Neutrophil (primary cell): ENCODE data around the gene ITGAX.

ENCODE experiments used
- H3K27ac ChIP-seq: fragments of 200-600 bp; sonication (generic); 2 replicates; pipeline ENCODE4 v1.5.1; 2016; ENCODE audit warnings: mild to moderate bottlenecking, moderate library complexity
- H3K27me3 ChIP-seq: fragments of 200-600 bp; sonication (generic); 2 replicates; pipeline ENCODE4 v1.6.0; 2016; ENCODE audit warnings: mild to moderate bottlenecking
- H3K36me3 ChIP-seq: fragments of 200-600 bp; sonication (generic); 2 replicates; pipeline ENCODE4 v1.5.1; 2017
- H3K4me1 ChIP-seq, 2 experiments: fragments of 200-600 bp in 1 of 2; sonication (generic) in 1 of 2; 1 replicate in 1 of 2; 2 replicates in 1 of 2; pipeline versions ENCODE4 v1.5.1 to v1.6.1; 2013 to 2016; ENCODE audit warnings: low read depth in 1 of 2, low read length in 1 of 2, mild to moderate bottlenecking in 1 of 2, moderate library complexity in 1 of 2; ENCODE audit not compliant: control insufficient read depth in 1 of 2, insufficient read depth in 1 of 2
- H3K4me3 ChIP-seq, 2 experiments: fragments of 200-600 bp in 1 of 2; sonication (generic) in 1 of 2; 1 replicate in 1 of 2; 2 replicates in 1 of 2; pipeline ENCODE4 v1.5.1; 2013 to 2016; ENCODE audit warnings: low read depth in 1 of 2, low read length in 1 of 2, mild to moderate bottlenecking in 1 of 2, moderate library complexity in 1 of 2
- H3K9me3 ChIP-seq: fragments of 200-600 bp; sonication (generic); 2 replicates; pipeline ENCODE4 v1.5.1; 2016
- TF ChIP-seq, protein P1 (sequence below): fragments of 200-600 bp; sonication (generic); IDR thresholded peaks from 2 replicates; pipeline ENCODE4 v1.5.1; 2016; ENCODE audit warnings: antibody characterized with exemption

Gene ITGAX

DNA sequence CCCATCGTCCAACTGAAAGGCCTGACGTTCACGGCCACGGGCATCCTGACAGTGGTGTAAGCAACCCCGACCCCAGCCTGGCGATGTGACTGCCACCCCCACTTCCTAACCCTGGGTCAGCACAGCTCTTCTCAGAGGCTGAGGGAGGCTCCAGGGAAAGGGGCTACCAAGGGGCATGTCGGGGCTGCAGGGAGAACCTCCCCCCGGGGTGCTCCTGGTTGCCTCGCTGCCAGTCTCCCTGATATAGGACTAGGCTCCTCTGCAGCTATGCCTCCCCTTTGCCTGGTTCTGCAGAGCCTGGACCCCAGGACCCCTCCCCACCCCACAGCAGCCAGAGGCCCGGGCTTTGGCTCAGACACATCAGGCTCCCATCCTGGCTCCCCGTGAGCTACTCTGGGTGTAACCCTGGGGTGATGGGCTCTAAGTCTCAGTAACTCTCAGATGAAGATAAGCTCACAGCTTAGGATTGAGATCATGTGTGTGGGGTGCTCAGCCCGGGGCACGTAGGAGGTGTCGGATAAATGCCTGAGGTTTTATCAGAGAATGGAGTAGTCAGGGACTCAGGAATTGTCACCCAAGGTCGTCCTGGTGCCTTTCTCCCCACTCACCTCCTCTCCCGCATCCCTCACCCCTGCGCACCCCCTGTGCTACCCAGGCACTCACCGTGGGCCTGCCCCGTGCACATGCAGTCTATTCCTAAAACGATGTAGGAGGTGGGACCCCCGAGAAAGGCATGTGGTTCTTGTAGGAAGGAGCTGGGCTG is 48.8 kb downstream of the ITGAX start:
- TF ChIP-seq, protein P1, sequence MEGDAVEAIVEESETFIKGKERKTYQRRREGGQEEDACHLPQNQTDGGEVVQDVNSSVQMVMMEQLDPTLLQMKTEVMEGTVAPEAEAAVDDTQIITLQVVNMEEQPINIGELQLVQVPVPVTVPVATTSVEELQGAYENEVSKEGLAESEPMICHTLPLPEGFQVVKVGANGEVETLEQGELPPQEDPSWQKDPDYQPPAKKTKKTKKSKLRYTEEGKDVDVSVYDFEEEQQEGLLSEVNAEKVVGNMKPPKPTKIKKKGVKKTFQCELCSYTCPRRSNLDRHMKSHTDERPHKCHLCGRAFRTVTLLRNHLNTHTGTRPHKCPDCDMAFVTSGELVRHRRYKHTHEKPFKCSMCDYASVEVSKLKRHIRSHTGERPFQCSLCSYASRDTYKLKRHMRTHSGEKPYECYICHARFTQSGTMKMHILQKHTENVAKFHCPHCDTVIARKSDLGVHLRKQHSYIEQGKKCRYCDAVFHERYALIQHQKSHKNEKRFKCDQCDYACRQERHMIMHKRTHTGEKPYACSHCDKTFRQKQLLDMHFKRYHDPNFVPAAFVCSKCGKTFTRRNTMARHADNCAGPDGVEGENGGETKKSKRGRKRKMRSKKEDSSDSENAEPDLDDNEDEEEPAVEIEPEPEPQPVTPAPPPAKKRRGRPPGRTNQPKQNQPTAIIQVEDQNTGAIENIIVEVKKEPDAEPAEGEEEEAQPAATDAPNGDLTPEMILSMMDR = no peak
- Histone ChIP-seq H3K27me3 (peaks cover 12% of the 10 kb centered on the region), H3K4me3 (no peak overlapping the region), H3K27ac (no peak overlapping the region), H3K4me1 (peaks cover 27 to 29% of the 10 kb centered on the region in 2 experiments), H3K9me3 (no peaks in the 10 kb centered on the region), H3K36me3 (no peaks in the 10 kb centered on the region)

DNA sequence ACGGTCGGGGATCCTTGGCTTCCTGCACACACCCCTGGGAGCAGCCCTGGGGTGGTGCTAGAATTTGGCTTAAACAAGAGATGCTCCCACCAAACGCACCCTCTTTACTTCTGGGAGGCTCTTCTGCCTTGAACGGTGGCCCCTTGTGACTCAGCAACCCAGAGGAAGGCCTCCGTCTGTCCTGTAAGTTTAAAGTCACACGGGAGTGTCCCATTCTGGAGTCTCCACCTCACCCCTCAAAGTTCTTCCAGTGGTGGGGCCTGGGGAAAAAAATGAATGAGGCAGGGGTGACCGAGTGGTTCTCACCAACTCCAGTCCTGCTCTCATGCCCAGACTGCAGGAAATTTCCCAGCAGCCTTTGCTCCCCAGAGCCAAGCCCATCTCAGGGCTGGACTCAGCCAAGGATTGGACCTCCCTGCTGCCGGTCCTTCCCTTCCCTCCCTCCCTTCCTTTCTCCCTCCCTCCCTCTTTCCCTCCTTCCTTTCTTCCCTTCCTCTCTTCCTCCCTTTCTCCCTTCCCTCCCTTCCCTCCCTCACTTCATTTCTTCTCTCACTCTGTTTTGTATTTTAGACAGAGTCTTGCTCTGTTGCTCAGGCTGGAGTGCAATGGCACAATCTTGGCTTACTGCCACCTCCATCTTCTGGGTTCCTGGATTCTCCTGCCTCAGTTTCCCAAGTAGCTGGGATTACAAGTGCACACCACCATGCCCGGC is 49.5 kb downstream of the ITGAX start:
- Histone ChIP-seq H3K27ac (no peak overlapping the region), H3K4me1 (peaks cover 19 to 21% of the 10 kb centered on the region in 2 experiments), H3K36me3 (no peaks in the 10 kb centered on the region), H3K4me3 (no peak overlapping the region), H3K9me3 (no peaks in the 10 kb centered on the region), H3K27me3 (peaks cover 12% of the 10 kb centered on the region)
- TF ChIP-seq, protein P1 = no peak

DNA sequence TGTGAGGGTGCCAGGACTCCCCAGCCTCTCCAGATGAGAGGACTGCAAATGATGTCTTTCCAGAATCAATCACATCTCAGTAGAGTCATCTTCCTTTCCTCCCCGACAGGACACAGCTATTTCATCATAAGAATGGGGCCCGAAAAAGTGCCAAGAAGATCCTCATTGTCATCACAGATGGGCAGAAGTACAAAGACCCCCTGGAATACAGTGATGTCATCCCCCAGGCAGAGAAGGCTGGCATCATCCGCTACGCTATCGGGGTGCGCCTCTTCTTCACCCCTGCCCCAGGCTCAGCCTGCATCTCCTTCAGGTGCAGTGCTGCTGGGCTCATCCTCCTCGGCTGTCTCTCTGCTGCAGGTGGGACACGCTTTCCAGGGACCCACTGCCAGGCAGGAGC is 52.4 kb downstream of the ITGAX start:
- Histone ChIP-seq H3K4me3 (no peak overlapping the region), H3K9me3 (no peaks in the 10 kb centered on the region), H3K4me1 (no peaks in the 10 kb centered on the region), H3K27me3 (peaks cover 12% of the 10 kb centered on the region), H3K27ac (no peak overlapping the region), H3K36me3 (no peaks in the 10 kb centered on the region)
- TF ChIP-seq, protein P1 = no peak

DNA sequence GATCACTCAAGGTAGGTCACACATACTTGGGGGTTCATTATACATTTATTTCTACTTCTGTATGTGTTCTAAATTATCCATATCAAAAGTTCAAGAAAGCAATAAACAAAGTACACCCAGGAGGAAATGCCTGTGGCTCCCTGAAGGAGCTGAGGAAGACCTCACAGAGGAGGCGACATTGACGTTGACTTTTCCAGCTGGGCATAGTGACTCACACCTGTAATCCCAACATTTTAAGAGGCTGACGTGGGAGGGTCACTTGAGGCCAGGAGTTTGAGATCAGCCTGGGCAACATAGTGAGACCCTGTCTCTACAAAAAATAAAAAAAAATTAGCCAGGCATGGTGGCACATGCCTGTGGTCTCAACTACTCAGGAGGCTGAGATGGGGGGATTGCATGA is 54.5 kb downstream of the ITGAX start:
- no peaks in the 10 kb centered on the region for H3K4me1 ChIP-seq
- H3K27me3 ChIP-seq = peaks cover 21% of the 10 kb centered on the region
- TF ChIP-seq, protein P1 = no peak
- no peak overlapping the region for H3K27ac ChIP-seq
- H3K9me3 ChIP-seq = no peaks in the 10 kb centered on the region
- no peak overlapping the region for H3K4me3 ChIP-seq
- no peaks in the 10 kb centered on the region for H3K36me3 ChIP-seq

DNA sequence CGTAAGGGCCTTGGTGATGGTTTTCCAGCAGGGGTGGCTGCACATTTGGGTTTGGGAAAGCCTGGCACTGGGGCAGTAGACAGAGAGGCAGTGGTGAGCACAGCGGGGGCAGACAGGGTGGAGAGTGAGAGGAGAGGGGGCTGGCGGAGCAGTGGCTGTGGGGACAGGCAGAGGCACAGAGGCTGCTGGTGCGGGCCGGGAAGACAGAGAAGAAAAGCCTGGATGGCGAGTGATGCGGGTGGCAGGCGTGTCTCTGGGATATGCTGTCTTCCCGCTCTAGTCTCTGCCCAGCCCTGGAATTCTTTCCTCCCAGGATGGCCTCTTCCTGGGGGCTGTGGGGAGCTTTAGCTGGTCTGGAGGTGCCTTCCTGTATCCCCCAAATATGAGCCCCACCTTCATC is 55.1 kb downstream of the ITGAX start:
- no peak overlapping the region for H3K27ac ChIP-seq
- H3K9me3 ChIP-seq = no peaks in the 10 kb centered on the region
- H3K4me3 ChIP-seq = no peak overlapping the region
- H3K27me3 ChIP-seq = peaks cover 21% of the 10 kb centered on the region
- TF ChIP-seq, protein P1 = no peak
- H3K4me1 ChIP-seq = no peaks in the 10 kb centered on the region
- no peaks in the 10 kb centered on the region for H3K36me3 ChIP-seq
